HG02610 (cell line): ENCODE measurements around the gene KCNQ4.

Experiments used
- ATAC-seq: cut with Tn5 transposase; IDR thresholded peaks from one replicate; pipeline ENCODE4 v1.9.1; 2021; ENCODE audit warnings: mild to moderate bottlenecking, moderate library complexity; ENCODE audit not compliant: unreplicated experiment

KCNQ4 gene

DNA sequence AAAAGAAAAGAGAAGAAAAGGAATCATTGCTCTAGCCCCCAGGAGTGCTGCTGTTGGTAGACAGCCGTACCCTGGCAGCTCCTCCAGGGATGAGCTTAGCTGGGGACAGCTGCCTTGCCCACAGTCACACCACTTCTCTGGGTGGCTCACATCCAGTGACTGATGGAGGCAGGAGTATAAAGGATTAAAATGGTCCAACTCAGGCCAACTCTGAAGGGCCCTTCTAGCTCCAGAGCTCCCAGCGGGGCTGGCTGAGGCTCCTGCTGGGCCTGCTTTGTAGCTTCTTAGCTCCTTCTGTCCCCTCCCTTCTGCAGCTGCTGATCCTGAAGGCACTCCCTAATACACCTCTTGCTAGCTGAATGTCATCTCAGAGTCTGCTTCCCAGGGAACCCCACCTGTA, 74.2 kb downstream of the KCNQ4 start:
- no peak for ATAC-seq

DNA sequence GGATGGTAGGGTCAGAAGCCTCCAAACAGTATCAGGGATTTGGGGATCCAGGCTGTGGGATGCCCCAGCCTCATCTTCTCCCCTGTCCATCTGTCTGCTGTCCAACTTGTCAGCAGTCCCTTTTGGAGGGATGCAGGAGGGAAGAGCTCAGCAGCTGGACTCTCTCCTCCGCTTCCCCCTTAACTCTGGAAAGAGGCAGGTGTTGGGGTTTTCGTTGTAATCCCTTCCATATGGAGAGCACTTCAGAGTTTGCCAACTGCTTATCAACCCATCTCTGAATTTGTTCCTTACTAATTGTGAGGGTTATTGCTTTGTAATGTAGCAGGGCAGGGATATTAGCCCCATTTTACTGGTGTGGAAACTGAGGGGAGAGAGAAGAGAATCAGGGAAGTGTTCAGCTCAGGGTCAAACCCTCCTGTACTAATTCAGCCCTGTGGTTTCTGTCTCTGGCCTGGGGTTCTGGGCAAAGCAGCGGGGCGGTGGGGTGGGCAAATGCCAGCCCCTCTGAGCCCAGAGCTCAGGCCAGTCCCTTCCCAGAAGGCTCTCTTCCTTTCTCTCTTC, 75.3 kb downstream of the KCNQ4 start:
- ATAC-seq = no peak

DNA sequence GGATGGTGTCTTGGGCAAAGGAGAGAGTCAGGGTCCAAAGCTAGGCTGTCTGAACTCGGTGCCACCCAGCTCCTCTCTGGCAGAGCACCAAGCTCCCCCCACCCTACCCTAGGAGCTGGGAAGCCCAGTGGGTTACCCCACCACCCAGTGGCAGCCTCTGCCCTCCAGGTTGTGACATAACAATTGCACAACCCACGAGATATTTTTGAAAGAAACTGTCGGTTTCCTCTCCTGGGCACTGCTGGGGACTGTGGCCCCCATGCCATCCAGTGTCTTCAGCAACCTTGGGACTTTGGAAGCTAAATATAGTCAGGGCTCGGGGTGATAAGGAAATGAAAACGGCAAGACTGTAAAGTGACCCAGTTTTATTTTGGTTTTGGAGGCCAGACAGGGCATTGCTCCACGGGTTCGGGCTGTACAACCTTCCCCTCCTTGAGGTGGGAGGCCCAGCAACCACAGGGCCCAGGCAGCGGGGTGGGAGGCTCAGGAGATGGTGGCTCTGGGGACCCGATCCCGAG, 77.2 kb downstream of the KCNQ4 start:
- no peak for ATAC-seq

DNA sequence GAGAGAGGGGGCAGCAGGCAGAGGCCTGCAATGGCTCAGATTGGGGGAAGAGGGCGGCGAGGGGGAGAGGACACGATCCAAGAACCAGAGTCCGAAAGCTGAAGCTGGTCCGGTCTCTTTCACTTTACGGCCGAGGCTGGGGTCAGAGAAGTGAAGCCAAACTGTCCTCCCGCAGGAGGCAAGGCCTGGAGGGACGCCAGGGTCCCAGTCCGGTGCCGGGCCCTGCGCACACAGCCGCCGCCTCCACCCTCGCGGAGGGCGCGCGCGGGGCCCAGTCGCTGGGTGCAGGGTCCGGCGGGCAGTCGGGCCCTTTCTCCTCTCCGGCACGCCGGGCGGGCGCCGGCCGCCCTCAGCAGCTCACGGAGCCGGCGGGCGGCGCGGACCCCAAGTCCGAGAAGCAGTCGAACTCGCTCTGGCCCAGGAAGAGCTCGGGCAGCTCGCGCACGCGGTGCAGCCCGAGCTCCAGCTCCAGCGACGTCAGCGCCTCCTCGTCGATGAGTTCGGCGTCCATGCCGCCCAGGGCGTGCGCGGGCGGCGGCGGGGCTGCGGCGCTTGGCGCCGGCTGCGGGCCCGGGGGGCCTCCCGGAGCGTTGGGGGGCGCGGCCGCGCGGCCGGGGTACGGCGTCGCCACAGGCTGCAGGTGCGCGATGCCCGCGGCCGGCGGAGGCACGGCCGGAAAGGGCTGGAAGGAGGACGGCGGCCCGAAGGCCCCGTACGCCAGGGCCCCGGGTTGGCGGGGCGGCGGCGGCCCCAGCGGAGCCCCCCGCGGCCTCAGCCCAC, 77.8 kb downstream of the KCNQ4 start:
- ATAC-seq = no peak

DNA sequence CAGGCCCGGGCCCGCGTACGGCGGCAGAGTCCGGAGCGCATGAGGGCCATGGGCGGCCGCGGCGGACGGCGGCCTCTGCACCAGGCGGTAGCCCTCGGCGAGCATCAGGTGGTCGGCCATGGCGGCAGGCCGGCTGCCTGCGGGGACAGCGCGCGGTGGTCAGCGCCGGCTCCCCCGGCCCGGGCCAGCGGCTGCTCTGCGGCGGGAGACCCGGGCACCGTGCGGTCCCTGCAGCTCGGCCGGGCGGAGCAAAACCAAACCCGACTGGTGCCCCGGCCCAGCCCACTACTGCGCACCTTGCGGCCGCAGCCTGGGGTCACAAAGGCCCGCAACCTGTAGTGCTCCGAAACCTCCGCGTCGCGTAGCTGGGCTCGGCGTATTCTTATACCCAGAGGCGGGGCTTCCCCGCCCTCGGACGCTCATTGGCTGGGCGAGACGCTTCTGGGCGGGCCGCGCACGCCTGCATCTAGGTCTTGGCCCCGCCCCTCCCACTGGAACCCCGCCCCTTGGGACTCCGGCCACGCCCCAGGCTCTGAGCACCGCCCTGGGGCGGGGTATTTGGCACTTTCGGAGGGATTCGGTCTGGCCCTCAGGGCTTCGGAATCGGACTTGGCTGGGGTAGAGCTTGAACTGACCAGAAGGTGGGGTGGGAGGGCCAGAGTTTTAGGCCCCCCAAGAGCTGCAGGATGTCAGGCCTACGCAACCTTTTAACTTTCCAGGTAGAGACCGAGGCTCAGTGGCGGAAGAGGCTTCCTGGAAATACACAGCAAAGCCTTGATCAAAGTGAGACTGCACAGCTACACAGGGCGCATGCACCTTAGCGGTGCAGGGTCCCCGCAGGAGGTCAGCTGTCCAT, 78.6 kb downstream of the KCNQ4 start, which contains the start of gene CITED4:
TSS of gene CITED4 (minus strand) at position 356 of the 856 bp plus-strand sequence. CDS start at position 120, 236 bp downstream.
- ATAC-seq = peak; percentile 91

DNA sequence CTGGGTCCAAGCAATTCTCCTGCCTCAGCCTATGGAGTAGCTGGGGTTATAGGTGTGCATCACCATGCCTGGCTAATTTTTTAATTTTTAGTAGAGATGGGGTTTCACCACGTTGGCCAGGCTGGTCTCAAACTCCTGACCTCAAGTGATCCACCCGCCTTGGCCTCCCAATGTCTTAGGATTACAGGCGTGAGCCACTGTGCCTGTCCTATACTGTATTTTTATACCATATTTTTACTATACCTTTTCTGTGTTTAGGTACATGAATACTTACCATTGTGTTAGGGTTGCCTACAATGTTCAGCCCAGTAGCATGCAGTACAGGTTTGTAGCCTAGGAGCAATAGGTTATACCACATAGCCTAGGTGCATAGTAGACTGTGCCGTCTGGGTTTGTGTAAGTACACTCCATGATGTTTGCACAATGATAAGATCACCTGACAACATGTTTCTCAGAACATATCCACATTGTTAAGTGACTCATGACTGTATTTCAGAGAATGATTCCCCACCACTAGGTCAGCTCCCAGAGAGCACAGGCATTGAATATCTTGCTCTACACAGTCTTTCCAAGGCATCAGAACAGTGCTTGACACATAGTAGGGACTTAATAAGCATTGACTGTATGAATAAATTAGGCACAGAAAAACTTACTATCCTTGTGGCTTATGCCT, 84.6 kb downstream of the KCNQ4 start:
- no peak for ATAC-seq

DNA sequence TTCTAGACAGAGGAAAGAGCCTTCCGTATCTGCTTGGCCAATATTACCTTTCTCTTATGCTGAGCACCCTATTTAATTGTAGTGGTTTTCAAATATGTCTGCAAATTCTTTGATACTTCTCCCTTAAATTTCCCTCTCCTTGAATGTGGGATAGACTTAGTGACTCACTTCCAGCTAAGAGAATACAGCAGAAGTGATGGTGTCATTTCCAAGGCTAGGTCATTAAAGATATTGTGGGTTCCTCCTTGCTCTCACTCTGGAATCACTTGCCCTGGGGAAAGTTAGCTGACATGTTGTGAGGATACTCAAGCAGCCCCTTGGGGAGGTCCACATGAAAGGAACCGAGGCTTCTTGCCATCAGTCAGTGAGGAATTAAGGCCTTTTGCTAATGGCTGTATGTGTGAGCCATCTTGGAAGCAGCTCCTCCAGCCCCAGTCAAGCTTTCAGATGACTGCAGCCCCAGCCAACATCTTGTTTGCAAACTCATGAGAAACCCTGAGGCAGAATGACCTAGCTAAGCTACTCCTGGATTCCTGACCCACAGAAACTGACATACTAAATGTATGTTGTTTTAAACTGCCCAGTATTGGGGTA, 86.6 kb downstream of the KCNQ4 start:
- no peak for ATAC-seq

DNA sequence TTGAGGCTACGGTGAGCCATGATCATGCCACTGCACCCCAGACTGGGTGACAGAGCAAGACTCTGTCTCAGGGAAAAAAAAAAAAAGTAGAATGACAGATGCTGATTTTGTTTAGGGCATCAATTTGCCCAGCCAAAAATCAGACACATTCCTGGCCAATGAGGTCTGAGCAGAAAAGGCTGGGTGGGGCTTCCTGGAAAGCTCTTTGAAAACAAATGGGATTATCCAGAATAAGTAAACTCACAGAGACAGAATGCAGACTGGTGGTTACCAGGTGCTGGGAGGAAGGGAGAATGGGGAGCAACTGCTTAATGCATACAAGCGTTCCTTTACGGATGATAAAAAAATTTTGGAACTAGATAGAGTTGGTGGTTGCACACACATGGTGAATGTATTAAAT, 88.7 kb downstream of the KCNQ4 start:
- no peak for ATAC-seq

DNA sequence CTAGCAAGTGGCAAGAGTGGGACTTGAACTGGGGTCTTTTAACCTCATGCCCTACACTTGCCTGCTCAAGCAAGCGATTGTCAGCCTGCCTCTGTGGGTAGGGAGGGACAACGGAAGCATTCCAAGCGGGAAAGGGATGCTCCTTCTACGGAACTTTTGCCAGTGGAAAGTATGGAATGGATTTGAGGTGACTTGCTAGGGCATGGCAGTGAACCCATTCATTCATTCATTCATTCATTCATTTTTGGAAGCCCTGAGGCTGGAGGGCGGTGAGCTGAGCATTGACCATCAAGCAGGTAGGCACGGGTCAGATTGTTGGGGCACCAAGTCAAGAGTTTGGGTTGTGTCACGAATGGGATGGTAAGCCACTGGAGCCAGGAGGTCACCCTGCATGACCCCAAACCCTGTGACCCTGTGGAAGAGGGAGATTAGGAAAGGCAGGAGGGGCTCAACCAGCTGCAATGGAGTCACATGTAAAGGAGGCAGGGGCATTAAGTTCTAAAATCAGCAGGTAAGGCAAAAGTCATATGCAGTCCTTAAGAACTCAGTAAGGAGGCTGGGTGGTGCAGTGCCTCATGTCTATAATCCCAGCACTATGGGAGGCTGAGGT, 90.4 kb downstream of the KCNQ4 start:
- no peak for ATAC-seq

DNA sequence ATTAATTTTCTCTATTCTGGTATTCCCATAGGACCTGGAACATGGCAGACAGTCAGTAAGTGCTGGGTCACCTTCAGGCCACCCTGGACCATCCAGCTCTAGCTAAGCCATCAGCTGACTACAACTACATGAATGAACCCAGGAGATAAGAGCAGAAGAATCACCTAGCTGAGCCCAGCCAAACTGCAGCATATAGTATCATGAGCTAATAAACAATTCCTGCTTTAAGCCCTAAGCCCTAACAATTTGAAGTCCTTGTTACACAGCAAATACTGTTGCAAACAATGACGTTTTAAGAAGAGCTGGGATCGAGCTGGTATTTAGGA, 92.8 kb downstream of the KCNQ4 start:
- ATAC-seq = no peak

DNA sequence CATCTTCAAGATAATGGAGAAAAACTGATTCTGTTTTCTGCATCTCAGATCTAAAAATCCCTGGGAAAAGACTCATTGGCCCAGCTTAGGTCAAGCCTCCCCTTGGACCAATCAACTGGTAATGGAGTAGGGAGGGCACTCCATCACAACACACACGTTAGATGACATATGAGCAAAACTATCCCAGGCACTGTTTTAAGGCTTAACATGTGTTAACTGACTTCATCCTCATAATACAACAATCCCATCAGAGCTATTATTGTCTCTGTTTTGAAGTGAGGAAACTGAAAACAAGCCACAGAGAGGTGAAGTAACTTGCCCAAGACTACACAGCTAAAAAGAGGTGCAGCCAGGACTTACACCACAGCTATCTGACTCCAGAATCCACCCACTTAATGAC, 93.3 kb downstream of the KCNQ4 start:
- ATAC-seq = no peak

DNA sequence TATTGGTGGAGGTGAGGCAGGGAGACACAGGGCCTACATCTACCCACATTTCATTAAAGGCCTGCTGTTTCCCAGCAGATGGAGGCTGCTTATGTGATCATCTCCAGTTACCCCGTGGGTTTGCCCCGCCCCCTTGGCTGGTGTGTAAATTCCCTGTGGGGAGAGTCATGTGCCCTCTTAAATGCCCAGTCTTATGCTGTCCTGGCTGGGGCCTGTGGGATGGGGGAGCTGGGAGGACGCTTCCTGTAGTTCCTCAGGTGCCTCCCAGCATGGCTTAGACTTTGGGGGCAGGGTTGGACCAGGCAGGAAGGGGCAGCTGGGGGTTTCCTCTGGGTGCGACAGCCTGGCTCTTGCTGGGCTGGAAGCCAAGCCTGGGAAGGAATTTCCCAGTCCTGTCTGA, 94.1 kb downstream of the KCNQ4 start:
- peak; percentile 49 for ATAC-seq

DNA sequence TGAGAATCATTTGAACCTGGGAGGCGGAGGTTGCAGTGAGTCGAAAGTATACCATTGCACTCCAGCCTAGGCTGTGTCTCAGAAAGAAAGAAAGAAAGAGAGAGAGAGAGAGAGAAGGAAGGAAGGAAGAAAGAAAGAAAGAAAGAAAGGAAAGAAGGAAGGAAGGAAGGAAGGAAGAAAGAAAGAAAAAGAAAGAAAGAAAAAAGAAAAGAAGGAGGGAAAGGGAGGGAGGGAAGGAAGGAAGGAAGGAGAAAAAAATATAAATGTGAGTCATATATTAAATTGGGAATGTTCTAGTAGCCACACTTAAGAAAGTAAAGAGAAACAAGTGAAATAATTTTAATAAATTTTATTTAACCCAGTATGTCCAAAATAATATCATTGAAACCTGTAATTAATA, 95.3 kb downstream of the KCNQ4 start:
- no peak for ATAC-seq

DNA sequence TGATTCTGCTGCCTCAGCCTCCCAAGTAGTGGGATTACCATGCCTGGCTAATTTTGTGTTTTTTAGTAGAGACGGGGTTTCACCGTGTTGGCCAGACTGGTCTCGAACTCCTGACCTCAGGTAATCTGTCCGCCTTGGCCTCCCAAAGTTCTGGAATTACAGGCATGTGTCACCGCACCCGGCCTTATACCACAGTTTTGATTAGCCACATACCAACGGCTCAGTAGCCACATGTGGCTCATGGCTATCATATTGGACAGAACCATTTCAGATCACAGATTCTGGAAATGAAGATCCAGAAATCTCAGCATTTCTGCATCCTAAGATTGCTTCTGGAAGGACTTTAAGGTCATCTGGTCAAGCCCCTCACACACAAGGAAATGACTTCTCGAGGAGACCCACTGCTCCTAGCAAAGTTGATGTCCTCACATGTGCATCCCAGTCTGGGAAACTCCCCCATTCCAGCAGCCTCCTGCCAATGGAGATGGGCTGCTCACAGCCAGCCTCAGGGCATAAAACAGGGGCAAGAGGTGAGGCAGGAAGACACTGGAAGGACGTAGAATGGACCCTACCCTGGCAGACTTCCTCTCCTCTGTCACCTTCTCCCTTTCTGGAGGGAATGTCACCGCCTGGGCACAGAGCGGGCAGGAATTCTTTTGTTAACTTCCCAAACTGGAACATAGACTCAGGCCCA, 96.0 kb downstream of the KCNQ4 start:
- no peak for ATAC-seq

DNA sequence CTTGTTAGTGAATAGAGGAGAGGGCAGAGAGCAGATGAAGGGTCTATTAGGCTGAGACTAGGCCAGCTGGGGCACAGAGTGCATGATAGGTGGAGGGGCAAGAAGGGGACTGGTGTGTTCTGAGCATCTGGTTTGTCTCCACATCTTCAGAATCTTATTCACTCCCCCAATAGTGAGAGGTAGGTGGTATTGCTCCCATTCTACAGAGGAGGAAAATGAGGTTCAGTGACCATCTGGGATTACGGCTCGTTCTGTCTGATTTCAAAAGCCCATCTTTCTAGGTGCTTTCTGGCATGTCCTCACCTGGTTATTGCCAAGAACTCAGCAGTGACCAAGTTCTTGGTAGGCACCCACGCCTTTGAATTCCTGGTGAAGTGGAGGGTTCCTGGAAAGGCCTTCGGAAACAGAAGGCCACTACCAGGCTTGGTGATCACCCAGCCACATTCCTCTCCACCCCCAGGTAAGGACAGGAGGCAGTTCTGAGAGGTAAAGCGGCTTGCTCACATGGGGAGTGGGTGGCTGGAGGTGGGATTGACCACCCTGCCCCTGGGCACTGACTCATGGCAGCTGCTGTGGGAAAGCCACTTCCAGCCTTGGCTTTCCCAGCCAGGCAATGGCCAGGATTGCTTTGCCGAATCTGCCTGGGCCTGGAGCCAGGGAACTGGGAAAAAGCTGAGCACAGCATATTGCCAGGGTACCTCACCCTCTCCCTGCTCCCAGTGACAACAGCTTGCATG, 97.4 kb downstream of the KCNQ4 start:
- ATAC-seq = no peak

DNA sequence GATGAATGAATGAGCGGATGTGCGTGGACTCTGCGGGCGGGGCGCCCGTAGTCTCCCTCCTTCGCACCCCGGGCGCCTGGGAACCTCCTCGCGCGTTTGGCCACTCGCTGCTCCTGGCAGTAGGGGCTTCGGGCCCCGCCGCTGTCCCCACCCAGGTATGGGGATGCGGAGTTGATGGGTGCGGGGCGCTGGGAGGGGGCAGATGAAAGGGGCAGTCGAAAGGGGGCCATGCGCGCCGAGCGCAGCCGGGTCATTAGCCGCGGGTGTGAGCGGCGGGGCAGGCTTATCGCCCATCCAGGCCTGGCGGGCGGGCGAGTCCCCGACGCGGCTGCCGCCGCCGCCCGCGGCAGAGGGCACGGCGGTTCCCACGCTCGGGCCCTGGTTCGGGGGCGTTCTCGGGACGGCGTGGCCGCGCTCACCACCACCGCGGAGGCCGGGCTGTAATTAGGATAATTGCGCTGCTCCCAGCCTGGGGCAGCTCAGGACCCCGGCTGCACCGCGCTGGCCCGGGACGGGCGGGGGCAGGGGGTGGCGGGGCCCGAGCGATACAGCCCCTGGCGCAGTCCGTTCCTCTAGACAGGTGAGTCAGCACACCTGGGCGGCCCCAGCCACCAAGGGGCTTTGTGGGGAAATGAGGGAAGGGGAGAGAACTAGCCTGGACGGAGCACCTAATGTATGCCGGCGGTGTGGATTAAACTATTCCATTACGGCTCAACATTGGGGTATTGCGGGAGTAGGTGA, 100.6 kb downstream of the KCNQ4 start:
- no peak for ATAC-seq

DNA sequence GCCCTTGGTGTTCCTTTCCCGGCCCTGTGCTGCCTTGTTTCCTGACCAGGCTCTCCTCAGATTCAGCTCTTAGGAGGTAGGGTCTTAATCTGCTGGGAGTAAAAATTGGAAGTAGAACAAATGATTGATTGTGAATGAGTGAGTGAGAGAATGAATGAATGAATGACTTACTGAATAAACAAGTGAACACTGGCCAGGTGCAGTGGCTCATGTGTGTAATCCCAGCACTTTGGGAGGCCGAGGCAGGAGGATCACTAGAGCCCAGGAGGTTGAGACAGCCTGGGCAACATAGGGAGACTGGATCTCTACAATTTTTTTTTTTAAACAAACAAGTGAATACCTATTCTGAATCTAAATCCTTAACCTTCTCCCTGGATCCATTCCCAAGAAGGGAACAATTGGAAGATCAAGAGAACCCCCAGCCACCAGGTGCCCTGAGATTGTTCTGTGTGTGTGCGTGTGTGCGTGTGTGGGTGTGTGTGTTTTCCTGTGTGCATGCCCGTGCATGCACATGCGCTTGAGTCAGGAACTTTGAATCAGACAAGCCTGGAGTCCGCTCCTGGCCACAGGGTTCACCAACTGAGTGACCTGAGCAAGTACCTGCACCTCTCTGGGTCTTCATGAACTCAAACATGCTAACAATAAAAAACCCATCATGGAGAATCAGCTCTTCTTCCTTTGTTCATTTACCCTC, 102.9 kb downstream of the KCNQ4 start:
- ATAC-seq = no peak

DNA sequence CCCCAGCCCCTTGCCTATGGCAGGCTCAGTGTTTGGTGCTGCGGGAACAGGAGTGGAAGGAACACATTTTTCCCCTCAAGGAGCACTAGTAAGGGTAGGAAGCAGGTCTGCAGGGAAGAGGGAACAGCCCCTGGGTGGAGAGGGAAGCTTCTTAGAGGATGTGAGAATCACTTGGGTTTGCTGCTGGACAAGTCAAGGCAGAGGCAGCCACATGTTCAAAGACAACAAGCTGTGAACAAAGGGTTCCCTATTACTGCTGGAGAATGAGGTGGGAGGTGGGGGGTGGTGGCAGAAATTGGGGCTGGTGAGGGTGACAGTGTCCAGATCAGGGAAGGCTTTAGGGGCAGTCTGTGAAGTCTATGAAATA, 103.4 kb downstream of the KCNQ4 start:
- no peak for ATAC-seq
